ENCODE results near the gene NEK10.

The NEK10 gene

GRCh38 chr3:27357665-27358258, 11.4 kb downstream of the NEK10 start:
- H3K27me3 Mint-ChIP-seq = no peaks in the 10 kb centered on the region
- DNase-seq (peak; percentile 41 to 59), ATAC-seq (peak; percentile 91)
- no peaks in the 10 kb centered on the region for H3K9me3 Mint-ChIP-seq
- H3K27ac Mint-ChIP-seq = no peak overlapping the region
- no peak overlapping the region for H3K4me3 Mint-ChIP-seq
- H3K4me1 Mint-ChIP-seq = no peaks in the 10 kb centered on the region

- Mint-ChIP-seq H3K4me1 (no peaks in the 10 kb centered on the region), H3K27ac (no peak overlapping the region), H3K9me3 (no peaks in the 10 kb centered on the region), H3K27me3 (no peaks in the 10 kb centered on the region), H3K4me3 (no peak overlapping the region)
- no peak for DNase-seq
- no peak for ATAC-seq
These were observed 12.2 kb downstream of the NEK10 start for GRCh38 chr3:27356976-27357375.

GRCh38 chr3:27354588-27355203, 14.5 kb downstream of the NEK10 start:
- H3K27me3 Mint-ChIP-seq = no peaks in the 10 kb centered on the region
- ATAC-seq (no peak), DNase-seq (no peak)
- H3K4me3 Mint-ChIP-seq = no peak overlapping the region
- H3K4me1 Mint-ChIP-seq = no peaks in the 10 kb centered on the region
- H3K27ac Mint-ChIP-seq = no peak overlapping the region
- H3K9me3 Mint-ChIP-seq = no peaks in the 10 kb centered on the region

- H3K4me1 Mint-ChIP-seq = no peaks in the 10 kb centered on the region
- H3K27ac Mint-ChIP-seq = no peak overlapping the region
- ATAC-seq (no peak), DNase-seq (no peak)
- no peaks in the 10 kb centered on the region for H3K27me3 Mint-ChIP-seq
- no peaks in the 10 kb centered on the region for H3K9me3 Mint-ChIP-seq
- H3K4me3 Mint-ChIP-seq = no peak overlapping the region
These were observed 15.0 kb downstream of the NEK10 start for GRCh38 chr3:27354161-27354560.

- no peak for ATAC-seq
- H3K4me1 Mint-ChIP-seq = no peaks in the 10 kb centered on the region
- H3K4me3 Mint-ChIP-seq = no peak overlapping the region
- no peaks in the 10 kb centered on the region for H3K9me3 Mint-ChIP-seq
- no peak overlapping the region for H3K27ac Mint-ChIP-seq
- no peak for DNase-seq
- no peaks in the 10 kb centered on the region for H3K27me3 Mint-ChIP-seq
These were observed 16.0 kb downstream of the NEK10 start for GRCh38 chr3:27353221-27353620.

- H3K9me3 Mint-ChIP-seq = no peaks in the 10 kb centered on the region
- no peak overlapping the region for H3K4me3 Mint-ChIP-seq
- peak overlapping the region in 1 of 2 donors; percentile 2 for H3K27ac Mint-ChIP-seq
- no peak for ATAC-seq
- H3K4me1 Mint-ChIP-seq = no peaks in the 10 kb centered on the region
- DNase-seq = no peak
- no peaks in the 10 kb centered on the region for H3K27me3 Mint-ChIP-seq
These were observed 17.1 kb downstream of the NEK10 start for GRCh38 chr3:27352047-27352446.

- Mint-ChIP-seq H3K9me3 (no peaks in the 10 kb centered on the region), H3K27ac (no peak overlapping the region), H3K4me1 (no peaks in the 10 kb centered on the region), H3K4me3 (no peak overlapping the region), H3K27me3 (no peaks in the 10 kb centered on the region)
- DNase-seq = no peak
- no peak for ATAC-seq
These were observed 19.4 kb downstream of the NEK10 start for GRCh38 chr3:27349832-27350231.

GRCh38 chr3:27345959-27346865, 23.0 kb downstream of the NEK10 start:
- DNase-seq (no peak), ATAC-seq (no peak)
- Mint-ChIP-seq H3K4me3 (no peak overlapping the region), H3K27ac (no peak overlapping the region), H3K4me1 (no peaks in the 10 kb centered on the region), H3K9me3 (no peaks in the 10 kb centered on the region), H3K27me3 (no peaks in the 10 kb centered on the region)

GRCh38 chr3:27345493-27345892, 23.7 kb downstream of the NEK10 start:
- Mint-ChIP-seq H3K4me1 (no peaks in the 10 kb centered on the region), H3K27me3 (no peaks in the 10 kb centered on the region), H3K27ac (no peak overlapping the region), H3K9me3 (no peaks in the 10 kb centered on the region), H3K4me3 (no peak overlapping the region)
- ATAC-seq (peak; percentile 72), DNase-seq (no peak)

- no peak for ATAC-seq
- H3K9me3 Mint-ChIP-seq = no peaks in the 10 kb centered on the region
- H3K27me3 Mint-ChIP-seq = no peaks in the 10 kb centered on the region
- H3K27ac Mint-ChIP-seq = no peak overlapping the region
- no peak for DNase-seq
- no peaks in the 10 kb centered on the region for H3K4me1 Mint-ChIP-seq
- no peak overlapping the region for H3K4me3 Mint-ChIP-seq
These were observed 24.1 kb downstream of the NEK10 start for GRCh38 chr3:27345045-27345444.

- ATAC-seq (no peak), DNase-seq (no peak)
- H3K27me3 Mint-ChIP-seq = no peaks in the 10 kb centered on the region
- H3K9me3 Mint-ChIP-seq = no peaks in the 10 kb centered on the region
- H3K4me1 Mint-ChIP-seq = no peaks in the 10 kb centered on the region
- H3K4me3 Mint-ChIP-seq = no peak overlapping the region
- H3K27ac Mint-ChIP-seq = no peak overlapping the region
These were observed 25.0 kb downstream of the NEK10 start for GRCh38 chr3:27344192-27344591.

GRCh38 chr3:27342267-27342666, 26.9 kb downstream of the NEK10 start:
- DNase-seq (no peak), ATAC-seq (no peak)
- H3K4me1 Mint-ChIP-seq = no peaks in the 10 kb centered on the region
- no peak overlapping the region for H3K4me3 Mint-ChIP-seq
- peaks cover 0 to 10% of the 10 kb centered on the region in 2 donors for H3K9me3 Mint-ChIP-seq
- no peaks in the 10 kb centered on the region for H3K27me3 Mint-ChIP-seq
- H3K27ac Mint-ChIP-seq = no peak overlapping the region

GRCh38 chr3:27340534-27340933, 28.6 kb downstream of the NEK10 start:
- H3K4me3 Mint-ChIP-seq = no peak overlapping the region
- H3K27me3 Mint-ChIP-seq = no peaks in the 10 kb centered on the region
- H3K9me3 Mint-ChIP-seq = peaks cover 0 to 18% of the 10 kb centered on the region in 2 donors
- H3K4me1 Mint-ChIP-seq = no peaks in the 10 kb centered on the region
- no peak overlapping the region for H3K27ac Mint-ChIP-seq
- DNase-seq (no peak), ATAC-seq (no peak)

- Mint-ChIP-seq H3K27ac (no peak overlapping the region), H3K27me3 (no peaks in the 10 kb centered on the region)
These were observed 33.6 kb downstream of the NEK10 start for GRCh38 chr3:27335571-27335970.

GRCh38 chr3:27333843-27334242, 35.3 kb downstream of the NEK10 start:
- DNase-seq = no peak
- H3K27ac Mint-ChIP-seq = no peak overlapping the region
- peaks cover 4 to 20% of the 10 kb centered on the region in 2 donors for H3K9me3 Mint-ChIP-seq
- no peaks in the 10 kb centered on the region for H3K4me1 Mint-ChIP-seq
- no peak for ATAC-seq
- H3K4me3 Mint-ChIP-seq = no peak overlapping the region
- H3K27me3 Mint-ChIP-seq = no peaks in the 10 kb centered on the region

More at GRCh38 chr3:27335571-27335970, 33.6 kb downstream of the NEK10 start:
- no peak overlapping the region for H3K4me3 Mint-ChIP-seq
- no peaks in the 10 kb centered on the region for H3K4me1 Mint-ChIP-seq
- DNase-seq = no peak
- H3K9me3 Mint-ChIP-seq = peaks cover 4 to 18% of the 10 kb centered on the region in 2 donors
- ATAC-seq = no peak
